ENCODE results near the gene KDM1A.

GRCh38 chr1:23126200-23126599 lies 106.9 kb downstream of the KDM1A start:
- TF ChIP-seq CTCF (IDR thresholded peaks at IDR 0.05): no peak
- no peak for TF ChIP-seq ZFX (IDR thresholded peaks at IDR 0.05; ENCODE audit: borderline replicate concordance)
